Astrocyte of the cerebellum (primary cell): ENCODE measurements around the gene SRPK2.

Experiments
- DNase-seq: peaks from one replicate; pipeline ENCODE4 v3.0.0-alpha.2; 2011; ENCODE audit warnings: low read depth
- H3K4me3 ChIP-seq: 2 replicates; pipeline ENCODE4 v1.5.1; 2011; ENCODE audit warnings: mild to moderate bottlenecking, low read depth, low read length, moderate library complexity
- in situ Hi-C: cut with HindIII; loops from 2 replicates; pipeline ENCODE4 v1.10.0; 2017; ENCODE audit warnings: low sequenced_read_pairs
- TF ChIP-seq, protein P1 (sequence below): IDR thresholded peaks from 2 replicates; pipeline ENCODE4 v1.5.1; 2012; ENCODE audit warnings: low read length, low read depth, moderate library complexity, mild to moderate bottlenecking; ENCODE audit errors: missing control alignments

The SRPK2 gene

GRCh38 chr7:105118612-105119600, 269.8 kb downstream of the SRPK2 start:
- no peak overlapping the region for H3K4me3 ChIP-seq
- TF ChIP-seq, protein P1, sequence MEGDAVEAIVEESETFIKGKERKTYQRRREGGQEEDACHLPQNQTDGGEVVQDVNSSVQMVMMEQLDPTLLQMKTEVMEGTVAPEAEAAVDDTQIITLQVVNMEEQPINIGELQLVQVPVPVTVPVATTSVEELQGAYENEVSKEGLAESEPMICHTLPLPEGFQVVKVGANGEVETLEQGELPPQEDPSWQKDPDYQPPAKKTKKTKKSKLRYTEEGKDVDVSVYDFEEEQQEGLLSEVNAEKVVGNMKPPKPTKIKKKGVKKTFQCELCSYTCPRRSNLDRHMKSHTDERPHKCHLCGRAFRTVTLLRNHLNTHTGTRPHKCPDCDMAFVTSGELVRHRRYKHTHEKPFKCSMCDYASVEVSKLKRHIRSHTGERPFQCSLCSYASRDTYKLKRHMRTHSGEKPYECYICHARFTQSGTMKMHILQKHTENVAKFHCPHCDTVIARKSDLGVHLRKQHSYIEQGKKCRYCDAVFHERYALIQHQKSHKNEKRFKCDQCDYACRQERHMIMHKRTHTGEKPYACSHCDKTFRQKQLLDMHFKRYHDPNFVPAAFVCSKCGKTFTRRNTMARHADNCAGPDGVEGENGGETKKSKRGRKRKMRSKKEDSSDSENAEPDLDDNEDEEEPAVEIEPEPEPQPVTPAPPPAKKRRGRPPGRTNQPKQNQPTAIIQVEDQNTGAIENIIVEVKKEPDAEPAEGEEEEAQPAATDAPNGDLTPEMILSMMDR = no peak
- DNase-seq = no peak
- in situ Hi-C loops = no loop called here

GRCh38 chr7:105112440-105113418, 276.0 kb downstream of the SRPK2 start:
- DNase-seq = no peak
- in situ Hi-C loops = no loop called here

GRCh38 chr7:105107458-105107857, 281.3 kb downstream of the SRPK2 start:
- TF ChIP-seq, protein P1 = no peak
- H3K4me3 ChIP-seq = no peak overlapping the region
- DNase-seq = no peak
- in situ Hi-C loops = no loop called here

More at GRCh38 chr7:105112440-105113418, 276.0 kb downstream of the SRPK2 start:
- H3K4me3 ChIP-seq = no peak overlapping the region
- TF ChIP-seq, protein P1 = no peak

GRCh38 chr7:105106473-105106872, 282.2 kb downstream of the SRPK2 start:
- in situ Hi-C loops = no loop called here
- no peak for DNase-seq
- TF ChIP-seq, protein P1 = no peak

GRCh38 chr7:105105579-105105978, 283.1 kb downstream of the SRPK2 start:
- DNase-seq = no peak
- TF ChIP-seq, protein P1 = no peak
- no peak overlapping the region for H3K4me3 ChIP-seq
- in situ Hi-C loops = no loop called here

More at GRCh38 chr7:105106473-105106872, 282.2 kb downstream of the SRPK2 start:
- H3K4me3 ChIP-seq = no peak overlapping the region
